SU-DHL-6 (cell line): ENCODE results near the gene TRDMT1.

ENCODE experiments used
- H2AFZ ChIP-seq: fragments of 200-600 bp; sonication (generic); 2 replicates; pipeline ENCODE4 v1.6.1; 2014; ENCODE audit warnings: low read depth, mild to moderate bottlenecking, moderate library complexity, mixed read lengths, antibody characterized with exemption, low read length; ENCODE audit not compliant: severe bottlenecking
- H3F3A ChIP-seq: fragments of 200-600 bp; shearing (Covaris generic); 2 replicates; pipeline ENCODE4 v1.6.0; 2016; ENCODE audit warnings: antibody characterized with exemption, mild to moderate bottlenecking; ENCODE audit not compliant: insufficient read depth
- H3K27ac ChIP-seq: fragments of 200-600 bp; sonication (generic); 2 replicates; pipeline ENCODE4 v1.5.1; 2016; ENCODE audit warnings: low read depth, mild to moderate bottlenecking, low read length, moderate library complexity, mixed read lengths
- H3K27me3 ChIP-seq: fragments of 200-600 bp; sonication (generic), shearing (Covaris generic); 2 replicates; pipeline ENCODE4 v1.6.0; 2014; ENCODE audit warnings: mild to moderate bottlenecking, low read length
- H3K36me3 ChIP-seq: fragments of 200-600 bp; sonication (generic); 2 replicates; pipeline ENCODE4 v1.6.1; 2014; ENCODE audit warnings: mild to moderate bottlenecking, low read length, mixed read lengths
- H3K4me2 ChIP-seq: fragments of 300-600, 200-600 bp; shearing (Covaris generic), sonication (generic); 2 replicates; pipeline ENCODE4 v1.6.0; 2014; ENCODE audit warnings: low read length, low read depth, mild to moderate bottlenecking; ENCODE audit not compliant: poor library complexity, severe bottlenecking
- H3K4me3 ChIP-seq: fragments of 200-600 bp; sonication (generic); 2 replicates; pipeline ENCODE4 v1.5.1; 2014; ENCODE audit warnings: antibody characterized with exemption, low read length, mild to moderate bottlenecking, mixed read lengths; ENCODE audit not compliant: insufficient read depth, poor library complexity, severe bottlenecking
- H3K79me2 ChIP-seq: fragments of 200-600 bp; sonication (generic); 2 replicates; pipeline ENCODE4 v1.6.1; 2014; ENCODE audit warnings: mild to moderate bottlenecking, low read length, moderate library complexity; ENCODE audit not compliant: insufficient read depth
- H3K9ac ChIP-seq: fragments of 200-600 bp; sonication (generic); 2 replicates; pipeline ENCODE4 v1.7.0; 2014; ENCODE audit warnings: mild to moderate bottlenecking, low read length
- H3K9me2 ChIP-seq: fragments of 200-600 bp; sonication (generic); replicated peaks from 2 replicates; pipeline ENCODE4 v1.6.1; 2014; ENCODE audit warnings: low read length; ENCODE audit not compliant: insufficient read depth
- H3K9me3 ChIP-seq: fragments of 200-600 bp; sonication (generic); 2 replicates; pipeline ENCODE4 v1.6.1; 2014; ENCODE audit warnings: low read length, mixed read lengths; ENCODE audit not compliant: insufficient read depth
- H4K20me1 ChIP-seq: fragments of 200-600 bp; sonication (generic); 2 replicates; pipeline ENCODE4 v1.6.1; 2014; ENCODE audit warnings: low read depth, mild to moderate bottlenecking, antibody characterized with exemption, low read length, moderate library complexity, mixed read lengths
- EZH2phosphoT487 ChIP-seq: fragments of 200-600 bp; sonication (generic), shearing (Covaris generic); conservative IDR thresholded peaks from 2 replicates; pipeline ENCODE4 v1.6.1; 2018; ENCODE audit warnings: mild to moderate bottlenecking, antibody characterized with exemption, low read length, moderate library complexity, mixed read lengths
- TF ChIP-seq, protein P1 (sequence below): fragments of 200-600 bp; sonication (generic); IDR thresholded peaks from one replicate; pipeline ENCODE4 v1.5.1; 2017; ENCODE audit warnings: antibody characterized with exemption, mild to moderate bottlenecking, low read length, moderate library complexity; ENCODE audit not compliant: insufficient read depth, poor library complexity, severe bottlenecking

The TRDMT1 gene, protein sequence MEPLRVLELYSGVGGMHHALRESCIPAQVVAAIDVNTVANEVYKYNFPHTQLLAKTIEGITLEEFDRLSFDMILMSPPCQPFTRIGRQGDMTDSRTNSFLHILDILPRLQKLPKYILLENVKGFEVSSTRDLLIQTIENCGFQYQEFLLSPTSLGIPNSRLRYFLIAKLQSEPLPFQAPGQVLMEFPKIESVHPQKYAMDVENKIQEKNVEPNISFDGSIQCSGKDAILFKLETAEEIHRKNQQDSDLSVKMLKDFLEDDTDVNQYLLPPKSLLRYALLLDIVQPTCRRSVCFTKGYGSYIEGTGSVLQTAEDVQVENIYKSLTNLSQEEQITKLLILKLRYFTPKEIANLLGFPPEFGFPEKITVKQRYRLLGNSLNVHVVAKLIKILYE

DNA sequence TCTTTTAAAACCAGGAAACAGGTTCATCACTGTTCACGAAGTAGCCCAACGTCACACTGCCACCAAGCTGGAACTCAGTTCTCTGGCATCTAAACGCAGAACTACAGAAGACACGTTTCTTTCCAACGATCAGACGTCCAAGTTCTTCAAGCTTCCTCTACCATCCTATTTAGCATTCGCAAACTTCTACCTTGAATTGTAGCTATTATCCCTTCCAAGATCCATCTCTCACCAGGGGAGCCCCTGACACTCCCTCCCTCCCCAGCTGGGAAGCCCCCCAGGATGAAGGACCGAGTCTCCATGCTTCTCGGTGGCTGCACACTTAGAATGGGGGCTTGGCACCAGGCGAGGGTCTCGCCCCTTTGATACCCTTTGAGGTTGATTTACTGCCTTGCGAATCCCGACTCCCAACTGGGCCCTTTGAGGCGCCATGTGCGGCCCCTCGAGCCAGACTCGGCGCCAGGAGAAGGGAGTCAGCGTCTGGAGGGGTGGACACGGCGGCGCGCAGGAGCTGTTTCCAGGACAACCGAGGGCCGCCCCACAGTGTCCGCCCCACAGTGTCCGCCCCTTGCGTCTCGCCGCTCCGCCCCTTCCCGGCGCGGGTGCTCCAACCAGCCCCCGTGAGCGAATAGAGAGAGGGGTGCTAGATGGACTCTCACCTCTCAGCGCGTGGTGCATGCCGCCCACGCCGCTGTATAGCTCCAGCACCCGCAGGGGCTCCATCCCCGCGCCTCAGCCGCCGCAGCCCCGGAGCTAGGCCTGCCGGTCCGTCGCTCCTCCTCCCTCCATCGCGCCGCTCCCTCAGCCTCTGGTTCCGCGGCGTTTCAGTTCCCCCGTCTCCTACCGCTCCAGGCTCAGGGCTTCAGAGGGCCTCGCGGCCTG lies at the start of gene TRDMT1:
TSS of gene TRDMT1 (minus strand) at position 761 of the 882 bp plus-strand sequence. CDS start at position 723, 38 bp downstream.
- Histone ChIP-seq H3K27ac (peak within 1 kb of the TSS; percentile 19; the same call in 1 of the 2 replicates), H3K79me2 (no peaks in the 10 kb centered on the region), H3K9me2 (no peaks in the 10 kb centered on the region), H2AFZ (peak within 1 kb of the TSS; percentile 99), H3K27me3 (no peaks in the 10 kb centered on the region), H3K9ac (peak within 1 kb of the TSS; percentile 75), H3K4me3 (peak within 1 kb of the TSS; percentile 79), H4K20me1 (no peaks in the 10 kb centered on the region), H3K36me3 (no peaks in the 10 kb centered on the region), H3K9me3 (no peaks in the 10 kb centered on the region), H3K4me2 (peak within 1 kb of the TSS; percentile 90), H3F3A (no peaks in the 10 kb centered on the region)
- TF ChIP-seq EZH2phosphoT487 = no peak
- TF ChIP-seq, protein P1, sequence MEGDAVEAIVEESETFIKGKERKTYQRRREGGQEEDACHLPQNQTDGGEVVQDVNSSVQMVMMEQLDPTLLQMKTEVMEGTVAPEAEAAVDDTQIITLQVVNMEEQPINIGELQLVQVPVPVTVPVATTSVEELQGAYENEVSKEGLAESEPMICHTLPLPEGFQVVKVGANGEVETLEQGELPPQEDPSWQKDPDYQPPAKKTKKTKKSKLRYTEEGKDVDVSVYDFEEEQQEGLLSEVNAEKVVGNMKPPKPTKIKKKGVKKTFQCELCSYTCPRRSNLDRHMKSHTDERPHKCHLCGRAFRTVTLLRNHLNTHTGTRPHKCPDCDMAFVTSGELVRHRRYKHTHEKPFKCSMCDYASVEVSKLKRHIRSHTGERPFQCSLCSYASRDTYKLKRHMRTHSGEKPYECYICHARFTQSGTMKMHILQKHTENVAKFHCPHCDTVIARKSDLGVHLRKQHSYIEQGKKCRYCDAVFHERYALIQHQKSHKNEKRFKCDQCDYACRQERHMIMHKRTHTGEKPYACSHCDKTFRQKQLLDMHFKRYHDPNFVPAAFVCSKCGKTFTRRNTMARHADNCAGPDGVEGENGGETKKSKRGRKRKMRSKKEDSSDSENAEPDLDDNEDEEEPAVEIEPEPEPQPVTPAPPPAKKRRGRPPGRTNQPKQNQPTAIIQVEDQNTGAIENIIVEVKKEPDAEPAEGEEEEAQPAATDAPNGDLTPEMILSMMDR = no peak

DNA sequence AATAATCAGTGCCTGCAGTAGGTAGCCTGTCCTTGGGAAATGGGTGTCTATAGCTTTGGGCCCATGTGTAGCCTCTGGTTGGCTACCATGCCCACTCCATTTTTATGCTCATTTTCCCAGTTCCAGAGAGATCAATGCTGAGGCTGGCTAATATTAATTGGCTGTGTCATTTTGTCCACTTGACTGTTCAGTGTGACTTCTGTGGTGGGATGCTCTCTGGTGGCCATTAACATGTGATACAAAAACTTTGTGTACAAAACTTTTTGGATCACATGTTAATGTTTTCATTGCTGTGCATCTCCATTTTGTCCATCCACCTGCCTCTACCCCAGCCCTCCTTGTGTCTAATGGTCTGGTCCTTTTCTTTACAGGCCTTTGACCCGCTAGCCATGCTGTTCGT lies 49.3 kb upstream of the TRDMT1 start:
- no peak overlapping the region for H3K4me3 ChIP-seq
- TF ChIP-seq EZH2phosphoT487 = no peak
- TF ChIP-seq, protein P1 = no peak
- H3K9me3 ChIP-seq = no peaks in the 10 kb centered on the region
- H3K27ac ChIP-seq = no peak overlapping the region
- H3K4me2 ChIP-seq = no peak overlapping the region
- H3K9ac ChIP-seq = no peak overlapping the region
- H3K36me3 ChIP-seq = no peaks in the 10 kb centered on the region
- H4K20me1 ChIP-seq = no peaks in the 10 kb centered on the region
- no peak overlapping the region for H2AFZ ChIP-seq
- no peaks in the 10 kb centered on the region for H3K9me2 ChIP-seq
- no peaks in the 10 kb centered on the region for H3K27me3 ChIP-seq
- H3F3A ChIP-seq = no peaks in the 10 kb centered on the region
- no peaks in the 10 kb centered on the region for H3K79me2 ChIP-seq

DNA sequence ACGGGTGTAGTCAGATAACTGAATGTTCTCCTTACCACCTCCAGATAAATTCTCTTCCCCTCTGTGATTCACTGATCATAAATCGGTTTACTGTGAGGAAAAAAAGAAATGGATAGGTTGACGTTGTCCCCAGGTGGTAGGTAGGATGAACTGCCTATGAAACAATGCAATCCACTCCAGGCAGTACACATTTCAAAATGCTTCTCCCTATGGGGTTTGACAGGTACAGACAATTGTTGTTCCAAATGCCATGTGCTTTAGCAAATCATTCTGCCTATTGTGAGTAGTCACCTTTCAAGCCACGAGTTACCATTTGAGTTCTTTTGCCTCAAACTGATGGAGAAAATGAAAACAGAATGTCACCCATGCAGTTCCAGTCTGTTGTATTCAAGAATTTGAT lies 48.3 kb upstream of the TRDMT1 start:
- Histone ChIP-seq H3K9me2 (no peaks in the 10 kb centered on the region), H3K9ac (no peak overlapping the region), H2AFZ (no peak overlapping the region), H3K4me2 (no peak overlapping the region), H3K79me2 (no peaks in the 10 kb centered on the region), H3K27me3 (no peaks in the 10 kb centered on the region), H3K4me3 (no peak overlapping the region), H4K20me1 (no peaks in the 10 kb centered on the region), H3F3A (no peaks in the 10 kb centered on the region), H3K27ac (no peak overlapping the region), H3K36me3 (no peaks in the 10 kb centered on the region), H3K9me3 (no peaks in the 10 kb centered on the region)
- TF ChIP-seq, protein P1 = no peak
- no peak for TF ChIP-seq EZH2phosphoT487
